GM23248 (cell line): ENCODE data around the gene GPX7. TPM values are rescaled to one million over a fixed set of nuclear protein-coding genes. Genes with fewer than 3 reads are reported as not detected.

Source experiments
- DNase-seq: peaks from one replicate; pipeline ENCODE4 v3.0.0-alpha.2; 2015
- H2AFZ ChIP-seq: fragments of 200-600 bp; sonication (generic); 2 replicates; pipeline ENCODE4 v1.6.1; 2016; ENCODE audit warnings: antibody characterized with exemption
- H3F3A ChIP-seq: fragments of 200-600 bp; sonication (generic); 2 replicates; pipeline ENCODE4 v1.6.1; 2016; ENCODE audit warnings: mild to moderate bottlenecking, antibody characterized with exemption, mixed run types; ENCODE audit not compliant: insufficient read depth
- H3K27ac ChIP-seq: fragments of 200-600 bp; sonication (generic); 2 replicates; pipeline ENCODE4 v1.5.1; 2016; ENCODE audit warnings: mild to moderate bottlenecking
- H3K27me3 ChIP-seq: fragments of 200-600 bp; sonication (generic); replicated peaks from 2 replicates; pipeline ENCODE4 v1.6.1; 2016; ENCODE audit warnings: mild to moderate bottlenecking; ENCODE audit not compliant: insufficient read depth
- H3K36me3 ChIP-seq: fragments of 200-600 bp; sonication (generic); 2 replicates; pipeline ENCODE4 v1.6.1; 2016; ENCODE audit warnings: low read depth, mild to moderate bottlenecking
- H3K4me1 ChIP-seq: fragments of 200-600 bp; sonication (generic); 2 replicates; pipeline ENCODE4 v1.6.1; 2016; ENCODE audit warnings: mild to moderate bottlenecking; ENCODE audit not compliant: insufficient read depth
- H3K4me2 ChIP-seq: fragments of 200-600 bp; sonication (generic); one replicate; pipeline ENCODE4 v1.6.1; 2016; ENCODE audit warnings: mild to moderate bottlenecking; ENCODE audit not compliant: unreplicated experiment
- H3K4me3 ChIP-seq: fragments of 200-600 bp; sonication (generic); 2 replicates; pipeline ENCODE4 v1.5.1; 2016; ENCODE audit warnings: mild to moderate bottlenecking
- H3K79me2 ChIP-seq: fragments of 200-600 bp; sonication (generic); 2 replicates; pipeline ENCODE4 v1.6.1; 2016; ENCODE audit warnings: mild to moderate bottlenecking; ENCODE audit not compliant: insufficient read depth
- H3K9ac ChIP-seq: fragments of 200-600 bp; sonication (generic); 2 replicates; pipeline ENCODE4 v1.6.1; 2016; ENCODE audit warnings: mild to moderate bottlenecking
- H3K9me2 ChIP-seq: fragments of 200-600 bp; sonication (generic); 2 replicates; pipeline ENCODE4 v1.6.1; 2016; ENCODE audit warnings: mixed run types, mild to moderate bottlenecking, moderate library complexity; ENCODE audit not compliant: insufficient read depth
- H3K9me3 ChIP-seq: fragments of 200-600 bp; sonication (generic); one replicate; pipeline ENCODE4 v1.6.1; 2017; ENCODE audit warnings: low read depth
- H4K20me1 ChIP-seq: fragments of 200-600 bp; sonication (generic); 2 replicates; pipeline ENCODE4 v1.6.0; 2016; ENCODE audit not compliant: insufficient read depth
- EZH2 ChIP-seq: fragments of 200-600 bp; sonication (generic); IDR thresholded peaks from 2 replicates; pipeline ENCODE4 v1.6.1; 2018; ENCODE audit warnings: antibody characterized with exemption, mild to moderate bottlenecking; ENCODE audit not compliant: insufficient read depth, poor library complexity, severe bottlenecking
- EZH2phosphoT487 ChIP-seq: fragments of 200-600 bp; sonication (generic); IDR thresholded peaks from 2 replicates; pipeline ENCODE4 v1.6.1; 2018; ENCODE audit warnings: antibody characterized with exemption, moderate library complexity, mild to moderate bottlenecking, low read depth; ENCODE audit not compliant: insufficient read depth
- WGBS, 2 experiments: methylation state at CpG; one replicate each; pipeline ENCODE4 v1.1.6; 2015 to 2017; ENCODE audit warnings: low lambda C conversion rate in 2 of 2, low coverage in 1 of 2; ENCODE audit errors: missing lambda C conversion rate in 2 of 2; 5-methylcytosine and 5-hydroxymethylcytosine counted together
- in situ Hi-C: fragments of 300-500 bp; cut with MboI; formaldehyde crosslinking; loops from 2 replicates; pipeline ENCODE4 v1.15.0; 2020
- polyA plus RNA-seq: library from polyadenylated mRNA; unstranded; fragments of >200 nt; fragmentation: Nextera tagmentation; extraction: Ambion mirVana; gene quantifications from 2 replicates; pipeline ENCODE4 v1.2.1, GENCODE V29; 2016
- total RNA-seq: library from RNA; depleted of rRNA; stranded (reverse); fragments of >200 nt; shearing (Covaris generic); gene quantifications from 2 replicates; pipeline ENCODE4 v1.2.3, GENCODE V29; 2014

GPX7 gene
- total and polyA plus RNA-seq, 2 experiments from 2014 or later, result 39.7 to 44.7 TPM

DNA sequence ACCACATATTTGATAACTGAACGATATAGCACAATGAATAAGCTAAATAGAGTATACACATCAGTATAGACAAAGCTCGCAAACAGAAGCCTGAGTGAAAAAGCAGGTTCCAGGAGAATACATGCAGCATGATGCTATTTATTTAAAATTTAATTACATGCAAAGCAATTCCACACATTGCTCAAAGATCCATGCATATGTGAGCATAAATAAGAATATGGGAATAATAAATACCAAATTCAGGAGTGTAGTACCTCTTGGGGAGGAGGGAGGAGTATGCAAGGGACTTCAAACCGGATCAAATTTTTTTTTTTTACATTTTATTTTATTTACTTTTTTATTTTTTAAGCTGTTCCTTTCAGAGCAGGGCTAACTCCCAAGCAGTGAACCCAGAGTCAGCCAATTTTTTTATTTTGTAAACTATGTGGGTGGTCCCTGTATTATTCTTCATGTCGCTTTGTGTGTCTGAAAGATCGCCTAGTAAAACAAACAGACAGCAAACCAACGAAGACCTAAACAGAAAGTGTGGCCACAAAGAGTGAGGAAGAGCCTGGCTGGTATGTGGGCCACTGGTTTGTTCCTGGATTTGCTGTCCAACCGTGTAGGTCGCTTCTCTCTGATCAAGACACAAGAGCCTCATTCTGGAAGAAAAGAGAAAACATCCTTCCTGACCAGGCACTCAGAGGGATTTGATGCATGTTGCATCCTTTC, 26.6 kb downstream of the GPX7 start:
- H2AFZ ChIP-seq, result no peak overlapping the region
- H4K20me1 ChIP-seq, result no peaks in the 10 kb centered on the region
- H3K27ac ChIP-seq, result no peak overlapping the region
- no peak overlapping the region for H3K9ac ChIP-seq
- H3K9me3 ChIP-seq, result no peaks in the 10 kb centered on the region
- H3K4me3 ChIP-seq, result no peak overlapping the region
- H3K79me2 ChIP-seq, result no peaks in the 10 kb centered on the region
- H3K4me2 ChIP-seq, result no peak overlapping the region
- no peaks in the 10 kb centered on the region for H3K36me3 ChIP-seq
- peaks cover 8% of the 10 kb centered on the region for H3K27me3 ChIP-seq
- no peaks in the 10 kb centered on the region for H3K4me1 ChIP-seq
- no peaks in the 10 kb centered on the region for H3F3A ChIP-seq
- TF ChIP-seq EZH2 (no peak), EZH2phosphoT487 (no peak)
- in situ Hi-C loops, result no loop called here
- H3K9me2 ChIP-seq, result no peaks in the 10 kb centered on the region
- DNase-seq, result no peak
- WGBS, 2 experiments, result 52 to 56% methylated on average over 8 of the region's 8 CpGs

DNA sequence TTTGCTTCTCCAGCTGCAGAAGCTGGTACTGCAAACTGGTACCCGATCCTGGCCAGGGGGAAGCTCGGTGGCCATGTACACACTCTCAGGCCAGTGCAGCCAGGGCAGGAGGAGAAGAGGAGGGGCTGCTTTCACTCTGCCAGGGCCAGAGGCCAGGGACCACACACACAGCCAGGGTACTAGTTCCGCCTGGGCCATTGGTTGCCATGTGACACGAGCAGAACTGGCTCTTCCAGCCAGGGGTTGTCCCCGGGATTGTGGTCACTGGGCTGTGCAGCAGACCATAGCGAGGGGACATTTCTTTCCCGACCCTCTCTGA, 27.1 kb downstream of the GPX7 start:
- Histone ChIP-seq H3K27ac (no peak overlapping the region), H4K20me1 (no peaks in the 10 kb centered on the region), H3K4me2 (no peak overlapping the region), H3K79me2 (no peaks in the 10 kb centered on the region), H3K9me3 (no peaks in the 10 kb centered on the region), H3K4me1 (no peaks in the 10 kb centered on the region), H3K27me3 (peaks cover 13% of the 10 kb centered on the region), H2AFZ (no peak overlapping the region), H3K9ac (no peak overlapping the region), H3F3A (no peaks in the 10 kb centered on the region), H3K9me2 (no peaks in the 10 kb centered on the region), H3K4me3 (no peak overlapping the region), H3K36me3 (no peaks in the 10 kb centered on the region)
- DNase-seq, result no peak
- no peak for TF ChIP-seq EZH2phosphoT487
- no peak for TF ChIP-seq EZH2
- 50 to 57% methylated on average over 6 to 7 of the region's 7 CpGs for WGBS, 2 experiments
- in situ Hi-C loops, result no loop called here

GRCh38 chr1:52629667-52630066, 27.5 kb downstream of the GPX7 start:
- no peaks in the 10 kb centered on the region for H3K9me3 ChIP-seq
- H4K20me1 ChIP-seq, result no peaks in the 10 kb centered on the region
- H3K27ac ChIP-seq, result no peak overlapping the region
- H3K4me2 ChIP-seq, result no peak overlapping the region
- DNase-seq, result no peak
- 79 to 85% methylated on average over 2 of the region's 2 CpGs for WGBS, 2 experiments
- no peak overlapping the region for H3K4me3 ChIP-seq
- TF ChIP-seq EZH2phosphoT487 (no peak), EZH2 (no peak)
- no peaks in the 10 kb centered on the region for H3K79me2 ChIP-seq
- H3K36me3 ChIP-seq, result no peaks in the 10 kb centered on the region
- H3K9me2 ChIP-seq, result no peaks in the 10 kb centered on the region
- H2AFZ ChIP-seq, result no peak overlapping the region
- peaks cover 17% of the 10 kb centered on the region for H3K27me3 ChIP-seq
- in situ Hi-C loops, result no loop called here
- H3K4me1 ChIP-seq, result no peaks in the 10 kb centered on the region
- H3F3A ChIP-seq, result no peaks in the 10 kb centered on the region
- no peak overlapping the region for H3K9ac ChIP-seq

GRCh38 chr1:52631759-52632331, 29.7 kb downstream of the GPX7 start:
- Histone ChIP-seq H3K27ac (no peak overlapping the region), H3K27me3 (peaks cover 20% of the 10 kb centered on the region), H3K9ac (no peak overlapping the region), H2AFZ (no peak overlapping the region), H3K4me2 (no peak overlapping the region), H3K79me2 (no peaks in the 10 kb centered on the region), H3F3A (no peaks in the 10 kb centered on the region), H3K4me1 (no peaks in the 10 kb centered on the region), H3K9me2 (no peaks in the 10 kb centered on the region), H3K4me3 (no peak overlapping the region), H4K20me1 (no peaks in the 10 kb centered on the region), H3K9me3 (no peaks in the 10 kb centered on the region), H3K36me3 (no peaks in the 10 kb centered on the region)
- TF ChIP-seq EZH2, result no peak
- no peak for TF ChIP-seq EZH2phosphoT487
- WGBS, 2 experiments, result 93 to 94% methylated on average over 8 of the region's 8 CpGs
- no peak for DNase-seq
- in situ Hi-C loops, result no loop called here
